ENCODE measurements around the gene NCL. TPM values are rescaled to one million over a fixed set of nuclear protein-coding genes. Genes with fewer than 3 reads are reported as not detected.

NCL gene
- total RNA-seq, 1 experiment from 2014 or later: 1,077 TPM

GRCh38 chr2:231412618-231412963 lies 51.7 kb downstream of the NCL start:
- ATAC-seq (peak; percentile 6), DNase-seq (ENCODE audit: low read depth, low spot score) (no peak)
- H3K27me3 ChIP-seq (ENCODE audit: insufficient read depth, low read length): no peaks in the 10 kb centered on the region
- no TSS peak for BruUV-seq (replicated peaks)
- peak overlapping the region; percentile 1 to 59; a peak in 1 of 4 replicates for H3K4me3 ChIP-seq (replicated peaks in 1 of 2; ENCODE audit: low read depth in 1 of 2, low read length in 2 of 2)
- H3K4me1 ChIP-seq (ENCODE audit: control insufficient read depth in 1 of 2, insufficient read depth in 2 of 2, low read length in 2 of 2): peaks cover 0 to 13% of the 10 kb centered on the region in 2 experiments; a peak in 1 of 4 replicates
- H3K4me2 ChIP-seq (ENCODE audit: low read length): peak overlapping the region; percentile 88
- ChIA-PET CTCF (interaction anchor here (1.0 to 1.4 kb wide), 3 partner anchors 164 to 412 kb away, joined by 3 to 4 read pairs (median 3); no protein-coding TSS in a partner anchor), RAD21 (ENCODE audit: low non-redundant PET in 1 of 2, low total read pairs in 2 of 2, uncharacterized antibody in 2 of 2, unreplicated experiment in 2 of 2) (no interaction called here), POLR2A (no interaction called here)
- peak overlapping the region; percentile 17; the same call in 1 of the 2 replicates for H3K9ac ChIP-seq (ENCODE audit: low read length)
- no peaks in the 10 kb centered on the region for H3K79me2 ChIP-seq (ENCODE audit: insufficient read depth, low read length)
- intact Hi-C loops (cut with micrococcal nuclease): loop anchor here (1.0 to 5.0 kb wide), 3 partner anchors 115 to 308 kb away; no protein-coding TSS in a partner anchor
- no peak overlapping the region; the same call in 1 of the 2 replicates for H3K27ac ChIP-seq (ENCODE audit: low read depth, low read length)
- peaks cover 6 to 14% of the 10 kb centered on the region in 2 experiments; a peak in 2 of 4 replicates for H3K9me3 ChIP-seq (ENCODE audit: control insufficient read depth in 1 of 2, insufficient read depth in 1 of 2, low read depth in 1 of 2, low read length in 2 of 2)
- no peaks in the 10 kb centered on the region for H3K36me3 ChIP-seq (ENCODE audit: control insufficient read depth in 1 of 2, insufficient read depth in 2 of 2, low read length in 2 of 2)
- H3K9me2 ChIP-seq (ENCODE audit: insufficient read depth): no peaks in the 10 kb centered on the region
- H4K20me1 ChIP-seq (ENCODE audit: insufficient read depth): no peaks in the 10 kb centered on the region
- TF ChIP-seq CTCF (IDR thresholded peaks at IDR 0.05 in 2 of 3, conservative IDR thresholded peaks at IDR 0.05 in 1 of 3; ENCODE audit: borderline replicate concordance in 1 of 3, insufficient read depth in 1 of 3, low read depth in 2 of 3, low read length in 2 of 3) (no peak), REST (IDR thresholded peaks at IDR 0.05; ENCODE audit: low read depth) (no peak), EZH2 (IDR thresholded peaks at IDR 0.05) (no peak), EZH2phosphoT487 (IDR thresholded peaks at IDR 0.05; ENCODE audit: borderline replicate concordance) (no peak), ATF3 (IDR thresholded peaks at IDR 0.05) (no peak), CEBPB (IDR thresholded peaks at IDR 0.05; ENCODE audit: low read depth) (no peak), POLR2AphosphoS5 (IDR thresholded peaks at IDR 0.05; ENCODE audit: low read depth, low read length) (no peak), ELF1 (IDR thresholded peaks at IDR 0.05; ENCODE audit: borderline replicate concordance, low read depth) (no peak), JUND (IDR thresholded peaks at IDR 0.05) (no peak), CBX3 (IDR thresholded peaks at IDR 0.05; ENCODE audit: low read depth) (no peak), POLR2A (IDR thresholded peaks at IDR 0.05; ENCODE audit: borderline replicate concordance, extremely low read depth, insufficient read depth, insufficient read length) (no peak), SIN3A (IDR thresholded peaks at IDR 0.05; ENCODE audit: low read depth) (no peak), ZNF274 (IDR thresholded peaks at IDR 0.05; ENCODE audit: low read depth, low read length) (no peak), EGR1 (IDR thresholded peaks at IDR 0.05; ENCODE audit: low read depth) (no peak), SP1 (IDR thresholded peaks at IDR 0.05; ENCODE audit: low read depth) (no peak), SRF (IDR thresholded peaks at IDR 0.05; ENCODE audit: low read depth) (no peak), YY1 (IDR thresholded peaks at IDR 0.05; ENCODE audit: extremely low read depth, insufficient replicate concordance, low read depth, low read length) (no peak)
- H2AFZ ChIP-seq (ENCODE audit: low read depth, low read length, poor library complexity, severe bottlenecking): no peak overlapping the region

All from HCT116 (cell line).